Measurements from ENCODE around the gene BUD31.
"Not testable (repeated sequence)": the region's sequence is repeated elsewhere in the genome, so short reads cannot be mapped to it uniquely, and the experiment has no call there.

The BUD31 gene

DNA sequence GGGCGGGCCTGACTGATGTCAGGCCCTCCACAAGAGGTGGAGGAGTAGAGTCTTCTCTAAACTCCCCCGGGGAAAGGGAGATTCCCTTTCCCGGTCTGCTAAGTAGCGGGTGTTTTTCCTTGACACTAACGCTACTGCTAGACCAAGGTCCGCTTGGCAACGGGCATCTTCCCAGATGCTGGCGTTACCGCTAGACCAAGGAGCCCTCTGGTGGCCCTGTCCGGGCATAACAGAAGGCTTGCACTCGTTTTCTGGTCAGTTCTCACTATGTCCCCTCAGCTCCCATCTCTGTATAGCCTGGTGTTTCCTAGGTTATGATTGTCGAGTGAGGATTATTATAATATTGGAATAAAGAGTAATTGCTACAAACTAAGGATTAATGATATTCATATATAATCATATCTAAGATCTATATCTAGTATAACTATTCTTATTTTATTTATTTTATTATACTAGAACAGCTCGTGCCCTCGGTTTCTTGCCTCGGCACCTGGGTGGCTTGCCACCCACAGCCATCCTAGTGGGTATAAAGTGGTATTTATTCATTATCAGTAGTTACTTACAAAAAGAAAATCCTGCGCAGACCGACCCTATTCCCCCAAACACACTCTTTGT lies 6.9 kb downstream of the BUD31 start:
- H3K27ac ChIP-seq (ENCODE audit: extremely low read depth, low read depth, low read length); H3K4me3 ChIP-seq (ENCODE audit: low read depth, low read length); H3K9me3 ChIP-seq (ENCODE audit: control insufficient read depth, insufficient read depth, low read depth, low read length); H3K4me1 ChIP-seq (ENCODE audit: control insufficient read depth, insufficient read depth, low read length); POLR2A ChIA-PET: not testable (repeated sequence)
- CTCF ChIA-PET, result interaction anchor here (0.6 to 1.5 kb wide), 7 partner anchors 8 to 393 kb away, joined by 3 to 7 read pairs (median 4); no protein-coding TSS in a partner anchor
- TF ChIP-seq ZNF660 (tag by site-specific recombination; IDR thresholded peaks at IDR 0.05) (peak; percentile 53; the same call in 1 of the 2 replicates), ZNF2 (tag by site-specific recombination; IDR thresholded peaks at IDR 0.05) (peak; percentile 82), ZNF654 (tag by site-specific recombination; IDR thresholded peaks at IDR 0.05; ENCODE audit: low read depth) (peak; percentile 71), IKZF3 (tag by site-specific recombination; IDR thresholded peaks at IDR 0.05) (peak; percentile 68)
- TF ChIP-seq, protein P1, sequence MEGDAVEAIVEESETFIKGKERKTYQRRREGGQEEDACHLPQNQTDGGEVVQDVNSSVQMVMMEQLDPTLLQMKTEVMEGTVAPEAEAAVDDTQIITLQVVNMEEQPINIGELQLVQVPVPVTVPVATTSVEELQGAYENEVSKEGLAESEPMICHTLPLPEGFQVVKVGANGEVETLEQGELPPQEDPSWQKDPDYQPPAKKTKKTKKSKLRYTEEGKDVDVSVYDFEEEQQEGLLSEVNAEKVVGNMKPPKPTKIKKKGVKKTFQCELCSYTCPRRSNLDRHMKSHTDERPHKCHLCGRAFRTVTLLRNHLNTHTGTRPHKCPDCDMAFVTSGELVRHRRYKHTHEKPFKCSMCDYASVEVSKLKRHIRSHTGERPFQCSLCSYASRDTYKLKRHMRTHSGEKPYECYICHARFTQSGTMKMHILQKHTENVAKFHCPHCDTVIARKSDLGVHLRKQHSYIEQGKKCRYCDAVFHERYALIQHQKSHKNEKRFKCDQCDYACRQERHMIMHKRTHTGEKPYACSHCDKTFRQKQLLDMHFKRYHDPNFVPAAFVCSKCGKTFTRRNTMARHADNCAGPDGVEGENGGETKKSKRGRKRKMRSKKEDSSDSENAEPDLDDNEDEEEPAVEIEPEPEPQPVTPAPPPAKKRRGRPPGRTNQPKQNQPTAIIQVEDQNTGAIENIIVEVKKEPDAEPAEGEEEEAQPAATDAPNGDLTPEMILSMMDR (tag by site-specific recombination; IDR thresholded peaks at IDR 0.05), result peak; percentile 58; the same call in 1 of the 2 replicates
- H3K36me3 ChIP-seq (ENCODE audit: control insufficient read depth in 2 of 2, insufficient read depth in 1 of 2, low read length in 2 of 2), result peaks cover 63 to 91% of the 10 kb centered on the region in 2 experiments

DNA sequence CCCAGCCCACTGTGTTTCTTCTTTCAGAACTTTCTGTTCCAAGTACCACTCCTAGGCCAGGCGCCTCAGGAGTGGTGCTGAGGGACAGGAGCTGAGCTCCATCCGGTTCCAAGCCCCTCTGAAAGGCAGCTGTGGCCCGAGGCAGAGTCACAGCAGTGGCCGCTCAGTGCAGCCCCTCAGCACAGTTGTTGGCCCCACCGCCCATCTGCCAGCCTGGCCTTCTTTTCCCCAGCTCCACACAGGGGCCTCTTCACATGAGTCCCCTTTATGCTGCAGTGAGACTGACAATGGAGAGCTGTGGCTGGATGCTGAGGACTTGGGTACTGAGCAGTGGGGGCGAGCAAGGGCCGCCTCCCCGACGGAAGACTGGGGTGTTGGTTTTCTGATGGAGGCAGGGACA lies 9.5 kb downstream of the BUD31 start:
- Histone ChIP-seq H3K4me1 (ENCODE audit: control insufficient read depth, insufficient read depth, low read length) (no peaks in the 10 kb centered on the region), H3K4me3 (ENCODE audit: low read depth, low read length) (no peak overlapping the region), H3K36me3 (ENCODE audit: control insufficient read depth in 2 of 2, insufficient read depth in 1 of 2, low read length in 2 of 2) (peaks cover 46 to 90% of the 10 kb centered on the region in 2 experiments), H3K27ac (ENCODE audit: extremely low read depth, low read depth, low read length) (no peak overlapping the region), H3K9me3 (ENCODE audit: control insufficient read depth, insufficient read depth, low read depth, low read length) (no peaks in the 10 kb centered on the region)
- TF ChIP-seq ZFP69B (tag by site-specific recombination; IDR thresholded peaks at IDR 0.05) (no peak), ZBTB7A (tag by site-specific recombination; IDR thresholded peaks at IDR 0.05; ENCODE audit: low read depth) (no peak), TRIM28 (IDR thresholded peaks at IDR 0.05; ENCODE audit: borderline replicate concordance, low read length) (no peak), ZNF585B (tag by site-specific recombination; IDR thresholded peaks at IDR 0.05) (no peak), ZNF366 (tag by site-specific recombination; conservative IDR thresholded peaks at IDR 0.05) (no peak), ZNF394 (tag by site-specific recombination; IDR thresholded peaks at IDR 0.05; ENCODE audit: borderline replicate concordance) (no peak), GLI4 (tag by site-specific recombination; IDR thresholded peaks at IDR 0.05) (no peak), ZNF600 (tag by site-specific recombination; IDR thresholded peaks at IDR 0.05) (no peak), ZFP3 (tag by site-specific recombination; IDR thresholded peaks at IDR 0.05; ENCODE audit: low read depth) (no peak), ZNF664 (tag by site-specific recombination; IDR thresholded peaks at IDR 0.05) (no peak), SP2 (tag by site-specific recombination; IDR thresholded peaks at IDR 0.05) (no peak), ZNF274 (IDR thresholded peaks at IDR 0.05; ENCODE audit: low read length) (no peak), ZNF274 (tag by site-specific recombination; IDR thresholded peaks at IDR 0.05; ENCODE audit: borderline replicate concordance) (no peak), ZNF140 (tag by site-specific recombination; IDR thresholded peaks at IDR 0.05) (no peak), ZSCAN30 (tag by site-specific recombination; IDR thresholded peaks at IDR 0.05) (no peak), ZNF777 (tag by site-specific recombination; IDR thresholded peaks at IDR 0.05; ENCODE audit: borderline replicate concordance) (no peak), ZNF596 (tag by site-specific recombination; IDR thresholded peaks at IDR 0.05) (no peak)
- TF ChIP-seq, protein P2, sequence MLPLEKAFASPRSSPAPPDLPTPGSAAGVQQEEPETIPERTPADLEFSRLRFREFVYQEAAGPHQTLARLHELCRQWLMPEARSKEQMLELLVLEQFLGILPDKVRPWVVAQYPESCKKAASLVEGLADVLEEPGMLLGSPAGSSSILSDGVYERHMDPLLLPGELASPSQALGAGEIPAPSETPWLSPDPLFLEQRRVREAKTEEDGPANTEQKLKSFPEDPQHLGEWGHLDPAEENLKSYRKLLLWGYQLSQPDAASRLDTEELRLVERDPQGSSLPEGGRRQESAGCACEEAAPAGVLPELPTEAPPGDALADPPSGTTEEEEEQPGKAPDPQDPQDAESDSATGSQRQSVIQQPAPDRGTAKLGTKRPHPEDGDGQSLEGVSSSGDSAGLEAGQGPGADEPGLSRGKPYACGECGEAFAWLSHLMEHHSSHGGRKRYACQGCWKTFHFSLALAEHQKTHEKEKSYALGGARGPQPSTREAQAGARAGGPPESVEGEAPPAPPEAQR (tag by site-specific recombination; IDR thresholded peaks at IDR 0.05), result no peak
- TF ChIP-seq, protein P3, sequence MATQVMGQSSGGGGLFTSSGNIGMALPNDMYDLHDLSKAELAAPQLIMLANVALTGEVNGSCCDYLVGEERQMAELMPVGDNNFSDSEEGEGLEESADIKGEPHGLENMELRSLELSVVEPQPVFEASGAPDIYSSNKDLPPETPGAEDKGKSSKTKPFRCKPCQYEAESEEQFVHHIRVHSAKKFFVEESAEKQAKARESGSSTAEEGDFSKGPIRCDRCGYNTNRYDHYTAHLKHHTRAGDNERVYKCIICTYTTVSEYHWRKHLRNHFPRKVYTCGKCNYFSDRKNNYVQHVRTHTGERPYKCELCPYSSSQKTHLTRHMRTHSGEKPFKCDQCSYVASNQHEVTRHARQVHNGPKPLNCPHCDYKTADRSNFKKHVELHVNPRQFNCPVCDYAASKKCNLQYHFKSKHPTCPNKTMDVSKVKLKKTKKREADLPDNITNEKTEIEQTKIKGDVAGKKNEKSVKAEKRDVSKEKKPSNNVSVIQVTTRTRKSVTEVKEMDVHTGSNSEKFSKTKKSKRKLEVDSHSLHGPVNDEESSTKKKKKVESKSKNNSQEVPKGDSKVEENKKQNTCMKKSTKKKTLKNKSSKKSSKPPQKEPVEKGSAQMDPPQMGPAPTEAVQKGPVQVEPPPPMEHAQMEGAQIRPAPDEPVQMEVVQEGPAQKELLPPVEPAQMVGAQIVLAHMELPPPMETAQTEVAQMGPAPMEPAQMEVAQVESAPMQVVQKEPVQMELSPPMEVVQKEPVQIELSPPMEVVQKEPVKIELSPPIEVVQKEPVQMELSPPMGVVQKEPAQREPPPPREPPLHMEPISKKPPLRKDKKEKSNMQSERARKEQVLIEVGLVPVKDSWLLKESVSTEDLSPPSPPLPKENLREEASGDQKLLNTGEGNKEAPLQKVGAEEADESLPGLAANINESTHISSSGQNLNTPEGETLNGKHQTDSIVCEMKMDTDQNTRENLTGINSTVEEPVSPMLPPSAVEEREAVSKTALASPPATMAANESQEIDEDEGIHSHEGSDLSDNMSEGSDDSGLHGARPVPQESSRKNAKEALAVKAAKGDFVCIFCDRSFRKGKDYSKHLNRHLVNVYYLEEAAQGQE (tag by site-specific recombination; IDR thresholded peaks at IDR 0.05), result no peak
- ChIA-PET CTCF (no interaction called here), POLR2A (interaction anchor here (1.9 kb wide), 1 partner anchor 9 kb away, joined by 9 read pairs; the partner anchor contains the start of genes BUD31 and PDAP1)

Data from HEK293 (cell line).